Measurements from ENCODE around the gene FARSA.

- TF ChIP-seq RELA (IDR thresholded peaks at IDR 0.05; ENCODE audit: borderline replicate concordance, partially characterized antibody) (no peak), MEF2B (IDR thresholded peaks at IDR 0.05; ENCODE audit: partially characterized antibody, poor library complexity, severe bottlenecking) (no peak), CTCF (IDR thresholded peaks at IDR 0.05 in 2 of 3, conservative IDR thresholded peaks at IDR 0.05 in 1 of 3; ENCODE audit: control insufficient read depth in 2 of 3, extremely low read depth in 1 of 3, insufficient read depth in 1 of 3, low read depth in 3 of 3, low read length in 3 of 3) (no peak)
These were observed 19.8 kb upstream of the FARSA start for GRCh38 chr19:12953138-12953798.

All from GM12878 (cell line).